Common myeloid progenitor, CD34-positive (primary cell): ENCODE results near the gene PKNOX2.

Experiments
- CTCF ChIA-PET: fragments of 350-600 bp; sonication (Branson Sonifier 250); formaldehyde crosslinking; loops from one replicate; lab custom pipeline; 2021; ENCODE audit warnings: antibody characterized with exemption; lab: Charles Lee
- POLR2A ChIA-PET: fragments of 350-600 bp; sonication (Branson Sonifier 250); formaldehyde crosslinking; loops from one replicate; lab custom pipeline; 2021; ENCODE audit warnings: antibody characterized with exemption; lab: Charles Lee
- DNase-seq, 3 donors: peaks; one replicate each; pipeline versions ENCODE4 v3.0.0 to v3.0.0-alpha.2; 2013
- H3K27ac ChIP-seq, 2 experiments: 1 replicate in 1 of 2; 2 replicates in 1 of 2; pipeline ENCODE4 v1.7.0; 2013; ENCODE audit warnings: inconsistent platforms in 2 of 2, low read length in 2 of 2, mild to moderate bottlenecking in 2 of 2, low read depth in 1 of 2, moderate library complexity in 1 of 2; ENCODE audit not compliant: severe bottlenecking in 2 of 2, insufficient read depth in 1 of 2, poor library complexity in 1 of 2
- H3K27me3 ChIP-seq, 5 experiments: replicated peaks in 2 of 5; 1 replicate in 3 of 5; 2 replicates in 2 of 5; pipeline versions ENCODE4 v1.6.1 to v1.7.0; 2013; ENCODE audit warnings: low read length in 4 of 5, mild to moderate bottlenecking in 2 of 5, moderate library complexity in 2 of 5, inconsistent platforms in 1 of 5; ENCODE audit not compliant: insufficient read depth in 5 of 5, control insufficient read depth in 4 of 5
- H3K36me3 ChIP-seq, 4 experiments: 1 replicate in 2 of 4; 2 replicates in 2 of 4; pipeline versions ENCODE4 v1.6.1 to v1.7.0; 2013; ENCODE audit warnings: low read length in 3 of 4, control low read depth in 1 of 4, mild to moderate bottlenecking in 1 of 4; ENCODE audit not compliant: control insufficient read depth in 4 of 4, insufficient read depth in 4 of 4
- H3K4me1 ChIP-seq, 4 experiments: 1 replicate in 3 of 4; 2 replicates in 1 of 4; pipeline versions ENCODE4 v1.6.1 to v1.7.1; 2013; ENCODE audit warnings: low read length in 3 of 4, mild to moderate bottlenecking in 3 of 4, control low read depth in 1 of 4, inconsistent platforms in 1 of 4, moderate library complexity in 1 of 4; ENCODE audit not compliant: control insufficient read depth in 4 of 4, insufficient read depth in 4 of 4; ENCODE audit errors: control extremely low read depth in 1 of 4
- H3K4me3 ChIP-seq, 7 experiments: 1 replicate in 4 of 7; 2 replicates in 3 of 7; pipeline versions ENCODE4 v1.5.1 to v1.7.0; 2013; ENCODE audit warnings: mild to moderate bottlenecking in 7 of 7, low read length in 6 of 7, moderate library complexity in 6 of 7, inconsistent platforms in 2 of 7, low read depth in 2 of 7, control low read depth in 1 of 7; ENCODE audit not compliant: insufficient read depth in 4 of 7, control insufficient read depth in 1 of 7; ENCODE audit errors: extremely low read depth in 1 of 7
- H3K9me3 ChIP-seq, 5 experiments: 1 replicate in 4 of 5; 2 replicates in 1 of 5; pipeline versions ENCODE4 v1.6.1 to v1.7.1; 2013; ENCODE audit warnings: low read length in 4 of 5, mild to moderate bottlenecking in 2 of 5, inconsistent platforms in 1 of 5, low read depth in 1 of 5, moderate library complexity in 1 of 5; ENCODE audit not compliant: control insufficient read depth in 4 of 5, insufficient read depth in 2 of 5; ENCODE audit errors: control extremely low read depth in 1 of 5
- WGBS: methylation state at CpG from one replicate; pipeline ENCODE4 v1.1.5; 2013; ENCODE audit not compliant: insufficient coverage; 5-methylcytosine and 5-hydroxymethylcytosine counted together

The PKNOX2 gene

GRCh38 chr11:125350206-125351032 lies 185.9 kb downstream of the PKNOX2 start:
- WGBS = 98% methylated on average over 14 of the region's 21 CpGs
- Histone ChIP-seq H3K4me3 (no peak overlapping the region), H3K36me3 (no peaks in the 10 kb centered on the region), H3K27me3 (peaks cover 0 to 17% (median 5%) of the 10 kb centered on the region in 5 experiments), H3K4me1 (no peaks in the 10 kb centered on the region), H3K27ac (no peak overlapping the region), H3K9me3 (no peaks in the 10 kb centered on the region)
- POLR2A ChIA-PET = no interaction called here
- no peak for DNase-seq
- CTCF ChIA-PET = interaction anchor here (0.7 to 2.5 kb wide), 3 partner anchors 8 to 381 kb away, joined by 3 to 9 read pairs (median 3); no protein-coding TSS in a partner anchor

- H3K27ac ChIP-seq = no peak overlapping the region
- no peak overlapping the region for H3K4me3 ChIP-seq
- 78% methylated on average over 28 of the region's 32 CpGs for WGBS
- H3K9me3 ChIP-seq = no peaks in the 10 kb centered on the region
- H3K4me1 ChIP-seq = no peaks in the 10 kb centered on the region
- no peaks in the 10 kb centered on the region for H3K36me3 ChIP-seq
- peaks cover 0 to 17% (median 5%) of the 10 kb centered on the region in 5 experiments for H3K27me3 ChIP-seq
- ChIA-PET CTCF (interaction anchor here (1.0 to 2.5 kb wide), 2 partner anchors 13 to 260 kb away, joined by 4 to 9 read pairs; no protein-coding TSS in a partner anchor), POLR2A (no interaction called here)
- DNase-seq = no peak
These were observed 186.7 kb downstream of the PKNOX2 start for GRCh38 chr11:125351033-125351867.

- 89% methylated on average over 4 of the region's 6 CpGs for WGBS
These were observed 187.3 kb downstream of the PKNOX2 start for GRCh38 chr11:125351868-125352250.

GRCh38 chr11:125356797-125357196 lies 192.2 kb downstream of the PKNOX2 start:
- H3K9me3 ChIP-seq = no peaks in the 10 kb centered on the region
- no peaks in the 10 kb centered on the region for H3K4me1 ChIP-seq
- H3K27ac ChIP-seq = no peak overlapping the region
- DNase-seq = no peak
- no peaks in the 10 kb centered on the region for H3K36me3 ChIP-seq
- ChIA-PET CTCF (interaction anchor here (0.6 to 1.1 kb wide), 3 partner anchors 11 to 422 kb away, joined by 3 to 4 read pairs (median 3); no protein-coding TSS in a partner anchor), POLR2A (no interaction called here)
- peaks cover 0 to 3% (median 0%) of the 10 kb centered on the region in 5 experiments for H3K27me3 ChIP-seq
- 63% methylated on average over 2 of the region's 2 CpGs for WGBS
- H3K4me3 ChIP-seq = no peak overlapping the region

More at GRCh38 chr11:125351868-125352250, 187.3 kb downstream of the PKNOX2 start:
- no peak for DNase-seq
- peaks cover 0 to 14% (median 3%) of the 10 kb centered on the region in 5 experiments for H3K27me3 ChIP-seq
- H3K9me3 ChIP-seq = no peaks in the 10 kb centered on the region
- no peak overlapping the region for H3K27ac ChIP-seq
- no peaks in the 10 kb centered on the region for H3K4me1 ChIP-seq
- CTCF ChIA-PET = interaction anchor here (1.0 to 2.5 kb wide), 3 partner anchors 12 to 261 kb away, joined by 4 to 9 read pairs (median 4); no protein-coding TSS in a partner anchor
- H3K4me3 ChIP-seq = no peak overlapping the region
- POLR2A ChIA-PET = no interaction called here
- no peaks in the 10 kb centered on the region for H3K36me3 ChIP-seq

GRCh38 chr11:125357551-125357950 lies 193.0 kb downstream of the PKNOX2 start:
- Histone ChIP-seq H3K4me3 (no peak overlapping the region), H3K27ac (no peak overlapping the region), H3K4me1 (no peaks in the 10 kb centered on the region), H3K9me3 (no peaks in the 10 kb centered on the region), H3K36me3 (no peaks in the 10 kb centered on the region), H3K27me3 (no peaks in the 10 kb centered on the region)
- POLR2A ChIA-PET = no interaction called here
- no peak for DNase-seq
- CTCF ChIA-PET = interaction anchor here (0.7 to 1.1 kb wide), 2 partner anchors 12 to 216 kb away, joined by 3 to 4 read pairs; no protein-coding TSS in a partner anchor
- WGBS = 96% methylated on average over 6 of the region's 8 CpGs

GRCh38 chr11:125358254-125358840 lies 193.8 kb downstream of the PKNOX2 start:
- no peaks in the 10 kb centered on the region for H3K9me3 ChIP-seq
- H3K27me3 ChIP-seq = peaks cover 0 to 4% (median 0%) of the 10 kb centered on the region in 5 experiments
- WGBS = 100% methylated on average over 4 of the region's 6 CpGs
- H3K27ac ChIP-seq = no peak overlapping the region
- CTCF ChIA-PET = interaction anchor here (1.2 to 1.3 kb wide), 2 partner anchors 8 to 13 kb away, joined by 3 to 4 read pairs; no protein-coding TSS in a partner anchor
- POLR2A ChIA-PET = no interaction called here
- H3K4me1 ChIP-seq = no peaks in the 10 kb centered on the region
- no peak for DNase-seq
- H3K36me3 ChIP-seq = no peaks in the 10 kb centered on the region
- H3K4me3 ChIP-seq = no peak overlapping the region
